Activated CD8-positive, alpha-beta T cell treated with anti-CD3 and anti-CD28 coated beads for 36 hours (primary cell): Measurements from ENCODE around the gene TAF4. TPM values are rescaled to one million over a fixed set of nuclear protein-coding genes. Genes with fewer than 3 reads are reported as not detected.

ENCODE experiments used
- ATAC-seq: fragments of 200-7000 bp; cut with Tn5 transposase; one replicate; pipeline ENCODE4 v1.10.0; 2021; ENCODE audit warnings: mild to moderate bottlenecking, moderate library complexity
- CTCF ChIA-PET: fragments of 350-600 bp; sonication (Branson Sonifier 250); formaldehyde crosslinking; loops from one replicate; lab custom pipeline; 2021; ENCODE audit warnings: antibody characterized with exemption; lab: Charles Lee
- POLR2A ChIA-PET: fragments of 350-600 bp; sonication (Branson Sonifier 250); formaldehyde crosslinking; loops from one replicate; lab custom pipeline; 2021; ENCODE audit warnings: antibody characterized with exemption; lab: Charles Lee
- DNase-seq: peaks from one replicate; pipeline ENCODE4 v3.0.0-alpha.2; 2020
- H3K27ac Mint-ChIP-seq: one replicate; pipeline ENCODE4 v1.8.0; 2021; ENCODE audit warnings: mild to moderate bottlenecking, mixed read lengths
- H3K27me3 Mint-ChIP-seq: one replicate; pipeline ENCODE4 v1.8.0; 2021; ENCODE audit warnings: mixed read lengths
- H3K36me3 Mint-ChIP-seq: one replicate; pipeline ENCODE4 v1.8.0; 2021; ENCODE audit warnings: low read depth, mixed read lengths
- H3K4me1 Mint-ChIP-seq: one replicate; pipeline ENCODE4 v1.8.0; 2021; ENCODE audit warnings: low read depth, mixed read lengths
- H3K4me3 Mint-ChIP-seq: one replicate; pipeline ENCODE4 v1.8.0; 2021; ENCODE audit warnings: mild to moderate bottlenecking, moderate library complexity, mixed read lengths
- H3K9me3 Mint-ChIP-seq: one replicate; pipeline ENCODE4 v1.8.0; 2021; ENCODE audit warnings: mixed read lengths
- intact Hi-C: fragments of 100-400 bp; cut with micrococcal nuclease; formaldehyde crosslinking; loops from one replicate; pipeline ENCODE4 v1.10.0; 2022
- total RNA-seq, 2 experiments: library from RNA; stranded (reverse); gene quantifications; one replicate each; pipeline ENCODE4 v1.2.3, GENCODE V29; 2021
- TF ChIP-seq, protein P1 (sequence below): fragments of 200-600 bp; IDR thresholded peaks from one replicate; pipeline ENCODE4 v1.8.0; 2022; ENCODE audit warnings: antibody characterized with exemption, mild to moderate bottlenecking

The TAF4 gene
- total RNA-seq, 2 experiments from 2014 or later: 14.1 to 15.9 TPM

DNA sequence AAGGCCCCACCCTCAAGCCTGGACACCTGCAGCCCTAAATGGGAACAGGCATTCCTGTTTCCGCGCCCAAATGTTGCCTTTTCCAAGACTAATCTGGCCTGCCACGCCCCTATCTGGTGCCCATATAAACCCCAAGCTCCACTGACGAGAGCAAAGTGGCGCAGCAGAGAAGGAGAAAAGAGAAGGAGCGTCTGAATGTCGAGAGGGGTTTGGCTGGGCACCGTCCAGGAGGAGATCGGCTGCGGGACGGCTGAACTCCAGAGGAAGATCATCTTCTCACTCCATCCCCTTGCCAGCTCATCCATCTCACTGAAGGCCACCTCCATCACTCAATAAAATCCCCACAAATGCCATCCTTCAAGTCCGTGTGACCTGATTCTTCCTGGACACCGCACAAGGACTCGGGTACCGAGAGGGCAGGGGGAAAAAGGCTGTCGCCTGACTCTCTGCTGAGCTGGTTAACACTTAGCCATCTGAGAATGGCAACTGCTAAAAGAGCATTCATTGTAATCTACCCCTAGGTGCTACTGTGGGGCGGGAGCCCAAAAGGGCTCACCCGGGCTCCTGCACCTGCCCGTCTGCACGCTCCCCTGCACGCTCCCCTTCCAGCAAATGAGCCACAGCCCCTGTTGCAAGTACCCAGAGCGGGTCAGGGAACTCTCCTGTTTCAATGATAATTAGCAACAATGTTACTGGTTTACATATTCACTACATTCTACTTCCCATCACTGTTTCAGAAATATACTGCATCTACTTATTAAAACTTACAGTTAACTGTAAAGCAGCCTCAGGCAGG lies 23.5 kb downstream of the TAF4 start:
- Mint-ChIP-seq H3K27me3 (no peaks in the 10 kb centered on the region), H3K36me3 (no peaks in the 10 kb centered on the region), H3K9me3 (no peaks in the 10 kb centered on the region), H3K27ac (no peak overlapping the region), H3K4me3 (no peak overlapping the region), H3K4me1 (peaks cover 52% of the 10 kb centered on the region)
- TF ChIP-seq, protein P1, sequence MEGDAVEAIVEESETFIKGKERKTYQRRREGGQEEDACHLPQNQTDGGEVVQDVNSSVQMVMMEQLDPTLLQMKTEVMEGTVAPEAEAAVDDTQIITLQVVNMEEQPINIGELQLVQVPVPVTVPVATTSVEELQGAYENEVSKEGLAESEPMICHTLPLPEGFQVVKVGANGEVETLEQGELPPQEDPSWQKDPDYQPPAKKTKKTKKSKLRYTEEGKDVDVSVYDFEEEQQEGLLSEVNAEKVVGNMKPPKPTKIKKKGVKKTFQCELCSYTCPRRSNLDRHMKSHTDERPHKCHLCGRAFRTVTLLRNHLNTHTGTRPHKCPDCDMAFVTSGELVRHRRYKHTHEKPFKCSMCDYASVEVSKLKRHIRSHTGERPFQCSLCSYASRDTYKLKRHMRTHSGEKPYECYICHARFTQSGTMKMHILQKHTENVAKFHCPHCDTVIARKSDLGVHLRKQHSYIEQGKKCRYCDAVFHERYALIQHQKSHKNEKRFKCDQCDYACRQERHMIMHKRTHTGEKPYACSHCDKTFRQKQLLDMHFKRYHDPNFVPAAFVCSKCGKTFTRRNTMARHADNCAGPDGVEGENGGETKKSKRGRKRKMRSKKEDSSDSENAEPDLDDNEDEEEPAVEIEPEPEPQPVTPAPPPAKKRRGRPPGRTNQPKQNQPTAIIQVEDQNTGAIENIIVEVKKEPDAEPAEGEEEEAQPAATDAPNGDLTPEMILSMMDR: no peak
- POLR2A ChIA-PET: no interaction called here
- CTCF ChIA-PET: no interaction called here
- intact Hi-C loops: no loop called here
- ATAC-seq: no peak
- DNase-seq: no peak

DNA sequence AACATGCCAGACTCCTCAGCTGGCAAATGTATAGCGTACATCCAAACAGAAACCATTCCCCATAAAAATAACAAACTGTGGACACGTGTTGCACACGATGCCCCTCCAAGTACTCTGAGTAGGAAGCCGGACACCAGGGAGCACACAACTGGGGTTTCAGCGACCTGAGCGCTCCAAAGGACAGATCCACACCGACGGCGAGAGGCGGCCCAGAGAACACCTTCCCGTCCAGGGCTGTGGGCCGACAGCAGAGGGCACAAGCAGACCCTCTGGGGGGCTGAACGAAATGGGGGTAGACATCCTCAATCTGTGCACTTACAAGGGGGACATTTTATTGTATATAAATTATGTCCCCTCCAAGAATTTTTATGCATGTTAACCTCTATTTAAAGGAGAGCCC lies 24.7 kb downstream of the TAF4 start:
- Mint-ChIP-seq H3K27ac (no peak overlapping the region), H3K4me3 (no peak overlapping the region), H3K4me1 (peaks cover 48% of the 10 kb centered on the region), H3K36me3 (no peaks in the 10 kb centered on the region), H3K27me3 (no peaks in the 10 kb centered on the region), H3K9me3 (no peaks in the 10 kb centered on the region)
- CTCF ChIA-PET: no interaction called here
- DNase-seq (no peak), ATAC-seq (no peak)
- POLR2A ChIA-PET: no interaction called here
- intact Hi-C loops: no loop called here
- TF ChIP-seq, protein P1: no peak

DNA sequence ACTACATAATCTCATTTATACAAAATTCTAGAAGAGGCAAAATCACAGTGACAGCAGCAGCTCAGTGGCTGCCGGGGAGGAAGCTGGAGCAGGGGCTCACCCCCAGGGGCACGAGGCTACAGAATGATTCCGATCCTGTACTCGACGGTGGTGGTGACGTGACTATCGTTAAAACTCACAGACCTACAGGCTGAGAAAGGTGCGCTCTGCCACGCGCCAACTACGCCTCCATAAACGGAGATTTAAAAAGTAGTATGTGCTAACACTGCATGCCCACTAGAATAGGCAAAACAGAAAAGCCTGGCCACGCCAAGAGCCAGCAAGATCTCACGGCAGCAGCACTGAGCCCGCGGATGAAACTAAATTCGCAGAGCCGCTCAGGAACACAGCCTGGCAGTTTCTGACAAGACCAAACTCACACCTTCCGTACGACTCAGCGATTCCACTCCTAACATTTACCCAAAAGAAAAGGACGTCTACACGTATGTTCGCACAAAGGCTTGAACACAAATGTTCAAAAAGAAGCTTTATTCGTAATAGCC lies 25.2 kb downstream of the TAF4 start:
- CTCF ChIA-PET: no interaction called here

DNA sequence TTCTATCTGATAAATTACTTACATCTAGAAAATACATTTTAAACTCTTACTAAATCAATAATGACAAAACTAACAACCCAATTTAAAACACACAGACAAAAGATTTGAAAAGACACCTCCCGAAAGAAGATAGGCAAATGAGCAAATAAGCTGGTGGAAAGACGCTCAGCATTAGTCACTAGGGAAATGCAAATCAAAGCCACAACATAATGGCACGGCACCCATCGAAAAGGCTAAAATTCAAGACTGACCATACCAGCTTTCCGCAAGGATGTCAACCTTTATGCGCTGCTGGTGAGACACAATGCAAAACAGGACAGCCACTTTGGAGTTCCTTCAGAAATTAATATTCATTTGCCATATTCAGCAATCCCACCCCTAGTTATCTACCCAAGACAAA lies 25.9 kb downstream of the TAF4 start:
- no peak overlapping the region for H3K4me3 Mint-ChIP-seq
- TF ChIP-seq, protein P1: no peak
- H3K4me1 Mint-ChIP-seq: peaks cover 46% of the 10 kb centered on the region
- no peak for DNase-seq
- ATAC-seq: no peak
- no peak overlapping the region for H3K27ac Mint-ChIP-seq
- CTCF ChIA-PET: interaction anchor here (0.9 kb wide), 1 partner anchor 85 kb away, joined by 3 read pairs; no protein-coding TSS in a partner anchor
- no peaks in the 10 kb centered on the region for H3K9me3 Mint-ChIP-seq
- H3K27me3 Mint-ChIP-seq: no peaks in the 10 kb centered on the region
- H3K36me3 Mint-ChIP-seq: no peaks in the 10 kb centered on the region
- POLR2A ChIA-PET: interaction anchor here (1.2 to 1.4 kb wide), 3 partner anchors 20 to 100 kb away, joined by 3 to 4 read pairs (median 3); partner anchors contain the start of gene TAF4
- intact Hi-C loops: no loop called here

More for the DNA sequence above, 25.2 kb downstream of the TAF4 start:
- H3K27ac Mint-ChIP-seq: no peak overlapping the region
- DNase-seq (no peak), ATAC-seq (no peak)
- POLR2A ChIA-PET: interaction anchor here (1.2 to 1.4 kb wide), 3 partner anchors 19 to 99 kb away, joined by 3 to 4 read pairs (median 3); partner anchors contain the start of gene TAF4
- H3K4me1 Mint-ChIP-seq: peaks cover 47% of the 10 kb centered on the region
- H3K36me3 Mint-ChIP-seq: no peaks in the 10 kb centered on the region
- intact Hi-C loops: no loop called here
- no peaks in the 10 kb centered on the region for H3K27me3 Mint-ChIP-seq
- TF ChIP-seq, protein P1: no peak
- H3K9me3 Mint-ChIP-seq: no peaks in the 10 kb centered on the region
- H3K4me3 Mint-ChIP-seq: no peak overlapping the region
